Testis (tissue), 2 donors: ENCODE measurements around the gene BACH2.

Source experiments
- POLR2A ChIP-seq: fragments of 450-650 bp; IDR thresholded peaks from one replicate; pipeline ENCODE4 v1.6.1; 2017; ENCODE audit warnings: antibody characterized with exemption, mild to moderate bottlenecking, moderate library complexity
- TF ChIP-seq, protein P1 (sequence below), 3 experiments: fragments of 450-650 bp in 2 of 3; fragments of 200-600 bp in 1 of 3; sonication (generic) in 1 of 3; IDR thresholded peaks; one replicate each; pipeline ENCODE4 v1.5.1; 2016 to 2019; ENCODE audit warnings: antibody characterized with exemption in 3 of 3, mild to moderate bottlenecking in 2 of 3, moderate library complexity in 1 of 3

DNA sequence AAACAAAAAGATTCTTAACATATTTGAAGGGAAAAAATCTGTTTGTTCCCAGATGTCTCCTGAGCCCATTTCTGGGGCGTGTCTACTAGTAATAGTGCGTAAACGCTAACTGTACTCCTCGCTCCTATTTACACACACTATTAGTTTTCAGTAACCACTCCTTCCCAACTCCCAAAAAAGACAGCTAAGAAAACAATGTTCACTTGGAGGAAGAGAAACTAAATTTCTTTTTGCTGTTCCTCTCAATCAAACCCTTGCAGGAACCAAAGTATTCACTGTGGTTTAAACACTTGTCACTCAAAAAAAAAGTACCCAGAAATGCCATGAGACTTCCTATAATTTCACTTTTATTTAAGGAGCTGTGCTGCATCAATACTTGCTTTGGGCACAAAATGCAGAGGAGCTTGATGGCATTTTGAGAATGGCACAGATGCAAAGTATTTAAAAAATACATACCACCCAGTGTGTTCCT lies 118.2 kb downstream of the BACH2 start:
- TF ChIP-seq, protein P1, sequence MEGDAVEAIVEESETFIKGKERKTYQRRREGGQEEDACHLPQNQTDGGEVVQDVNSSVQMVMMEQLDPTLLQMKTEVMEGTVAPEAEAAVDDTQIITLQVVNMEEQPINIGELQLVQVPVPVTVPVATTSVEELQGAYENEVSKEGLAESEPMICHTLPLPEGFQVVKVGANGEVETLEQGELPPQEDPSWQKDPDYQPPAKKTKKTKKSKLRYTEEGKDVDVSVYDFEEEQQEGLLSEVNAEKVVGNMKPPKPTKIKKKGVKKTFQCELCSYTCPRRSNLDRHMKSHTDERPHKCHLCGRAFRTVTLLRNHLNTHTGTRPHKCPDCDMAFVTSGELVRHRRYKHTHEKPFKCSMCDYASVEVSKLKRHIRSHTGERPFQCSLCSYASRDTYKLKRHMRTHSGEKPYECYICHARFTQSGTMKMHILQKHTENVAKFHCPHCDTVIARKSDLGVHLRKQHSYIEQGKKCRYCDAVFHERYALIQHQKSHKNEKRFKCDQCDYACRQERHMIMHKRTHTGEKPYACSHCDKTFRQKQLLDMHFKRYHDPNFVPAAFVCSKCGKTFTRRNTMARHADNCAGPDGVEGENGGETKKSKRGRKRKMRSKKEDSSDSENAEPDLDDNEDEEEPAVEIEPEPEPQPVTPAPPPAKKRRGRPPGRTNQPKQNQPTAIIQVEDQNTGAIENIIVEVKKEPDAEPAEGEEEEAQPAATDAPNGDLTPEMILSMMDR (IDR thresholded peaks at IDR 0.05) = no peak
- TF ChIP-seq POLR2A = no peak
